GM10847 (cell line): ENCODE measurements around the gene SLC16A3.

Experiments
- POLR2A ChIP-seq: IDR thresholded peaks from 2 replicates; pipeline ENCODE4 v1.6.1; 2011; ENCODE audit not compliant: insufficient read length; ENCODE audit errors: extremely low read depth

SLC16A3 gene

DNA sequence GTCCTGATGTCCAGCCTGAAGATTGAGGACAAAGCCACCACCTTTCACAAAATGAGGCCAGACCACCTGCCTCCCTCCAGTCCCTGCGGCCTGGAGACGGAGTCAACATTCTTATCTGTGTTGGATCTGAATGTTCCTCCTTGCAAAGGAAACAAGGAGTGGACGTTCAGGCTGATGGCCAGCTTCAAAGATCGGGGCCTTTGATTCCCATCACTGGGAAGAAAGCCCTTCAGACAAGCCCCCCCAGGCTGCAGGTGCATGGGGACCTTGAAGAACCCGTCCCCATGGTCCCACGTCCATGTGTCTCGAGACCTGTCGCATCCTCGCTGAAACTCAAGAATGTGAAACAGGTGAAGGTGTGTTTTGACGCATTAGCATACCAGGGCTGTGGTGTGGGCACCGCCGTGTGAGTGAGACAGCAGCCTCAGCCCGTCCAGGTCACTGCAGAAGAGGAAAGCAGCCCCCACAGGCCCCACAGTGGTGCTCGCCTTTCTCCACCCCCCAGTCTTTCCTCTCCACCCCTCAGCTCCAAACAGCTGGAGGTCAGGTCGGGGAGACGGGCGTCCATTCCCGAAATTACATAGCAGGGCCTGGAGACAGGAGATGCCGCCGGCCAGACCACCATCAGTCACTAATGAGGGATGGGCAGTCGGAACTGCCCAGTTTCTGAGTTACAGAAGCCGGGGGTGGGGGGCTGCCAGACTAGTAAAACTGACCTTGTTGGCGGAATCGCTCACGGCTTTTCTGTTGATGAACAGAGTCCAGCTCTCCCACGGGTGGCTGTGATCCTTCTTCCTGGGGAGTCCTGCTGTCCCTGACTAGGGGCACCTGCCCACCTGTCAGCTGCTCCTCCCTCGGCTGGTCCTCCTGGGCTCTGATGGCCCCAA, 45.5 kb downstream of the SLC16A3 start:
- TF ChIP-seq POLR2A: no peak

DNA sequence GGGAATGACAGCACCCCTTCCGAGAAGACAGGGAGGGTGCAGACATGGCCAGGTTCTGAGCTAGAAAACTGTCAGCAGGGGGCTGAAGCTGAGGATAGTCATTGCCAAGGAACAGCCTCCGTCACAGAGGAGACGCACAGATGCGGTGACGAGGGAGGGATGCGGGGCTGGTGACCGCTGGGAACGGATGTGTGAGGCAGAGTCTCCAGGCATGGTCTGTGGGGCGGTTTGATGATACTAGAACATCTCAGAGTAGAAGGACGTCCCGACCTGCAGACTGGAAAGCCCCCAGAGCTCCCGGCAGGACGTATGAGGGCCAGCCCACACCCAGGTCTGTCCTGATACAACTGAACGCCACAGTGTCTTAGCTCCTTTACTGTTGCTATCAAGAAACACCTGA, 46.5 kb downstream of the SLC16A3 start:
- TF ChIP-seq POLR2A: no peak

- no peak for TF ChIP-seq POLR2A
Measured at GRCh38 chr17:82276938-82277337, 48.1 kb downstream of the SLC16A3 start.

- no peak for TF ChIP-seq POLR2A
Measured at GRCh38 chr17:82277851-82278250, 49.0 kb downstream of the SLC16A3 start.

DNA sequence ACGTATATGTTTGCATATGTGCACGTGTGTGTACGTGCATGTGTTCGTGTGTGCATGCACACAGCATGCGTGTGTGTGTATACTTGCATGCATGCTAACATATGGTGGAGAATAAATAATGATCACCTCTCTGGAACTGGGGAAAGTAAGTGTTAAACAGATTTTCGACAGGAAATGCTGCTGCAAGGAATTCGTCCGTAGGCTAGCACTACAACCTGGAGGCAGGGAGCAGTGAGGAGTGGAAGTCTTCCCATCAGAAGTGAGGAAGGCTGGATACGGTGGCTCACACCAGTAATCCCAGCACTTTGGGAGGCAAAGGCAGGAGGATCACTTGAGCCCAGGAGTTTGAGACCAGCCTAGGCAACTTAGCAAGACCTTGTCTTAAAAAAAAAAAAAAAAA, 49.5 kb downstream of the SLC16A3 start:
- TF ChIP-seq POLR2A: no peak

- no peak for TF ChIP-seq POLR2A
Measured at GRCh38 chr17:82278786-82279391, 50.0 kb downstream of the SLC16A3 start.

- TF ChIP-seq POLR2A: no peak
Measured at GRCh38 chr17:82280537-82280936, 51.7 kb downstream of the SLC16A3 start.

DNA sequence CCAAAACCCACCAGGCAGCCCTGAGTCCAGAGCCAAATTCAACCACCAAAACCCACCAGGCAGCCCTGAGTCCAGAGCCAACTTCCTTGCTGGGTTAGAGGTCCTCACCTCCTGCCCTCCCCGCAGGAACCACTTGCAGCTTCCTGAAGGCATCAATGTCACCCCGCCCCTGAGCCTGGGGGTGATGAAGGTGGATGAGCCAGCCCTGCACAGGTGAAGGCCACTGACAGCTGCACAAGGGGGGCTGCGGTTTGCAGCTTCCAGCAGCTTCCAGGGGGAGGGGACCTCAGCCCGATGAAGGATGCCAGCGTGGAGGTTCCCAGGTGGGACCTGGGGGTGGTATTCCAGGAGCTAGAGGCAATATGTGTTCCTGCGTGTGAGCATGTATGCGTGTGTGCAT, 52.2 kb downstream of the SLC16A3 start:
- no peak for TF ChIP-seq POLR2A

DNA sequence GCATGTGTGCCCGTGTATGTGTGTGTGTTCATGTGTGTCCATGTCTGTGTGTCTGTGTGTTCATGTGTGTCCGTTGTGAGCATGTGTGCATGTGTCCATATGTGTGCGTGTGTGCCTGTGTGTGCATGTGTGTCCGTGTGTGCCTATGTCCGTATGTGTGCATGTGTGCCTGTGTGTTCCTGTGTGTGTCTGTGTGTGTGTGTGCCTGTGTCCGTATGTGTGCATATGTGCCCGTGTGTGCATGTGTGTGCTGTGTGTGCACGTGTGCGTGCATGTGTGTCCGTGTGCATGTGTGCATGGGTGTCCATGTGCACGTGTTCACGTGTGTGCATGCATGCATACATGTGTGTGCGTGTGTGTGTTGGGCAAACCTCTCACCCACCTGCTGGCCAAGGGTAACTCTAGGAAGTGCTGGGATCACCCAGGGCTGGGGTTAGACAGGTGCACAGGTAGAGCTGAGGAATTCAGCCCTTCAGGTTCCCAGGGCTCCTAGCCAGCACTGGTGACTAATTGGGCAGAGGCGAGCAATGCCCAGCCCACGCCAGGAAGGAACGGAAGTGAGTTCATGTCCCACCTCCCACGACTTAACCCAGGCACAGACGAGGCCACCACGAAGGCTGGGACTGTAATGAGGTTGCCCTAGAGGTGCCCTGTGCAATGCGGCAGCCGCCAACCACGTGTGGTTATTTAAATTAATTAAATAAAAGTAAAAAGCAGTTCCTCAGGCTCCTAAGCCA, 52.8 kb downstream of the SLC16A3 start:
- TF ChIP-seq POLR2A: no peak

GRCh38 chr17:82282239-82283207, 53.7 kb downstream of the SLC16A3 start:
- TF ChIP-seq POLR2A: no peak

GRCh38 chr17:82283208-82283749, 54.4 kb downstream of the SLC16A3 start:
- no peak for TF ChIP-seq POLR2A

DNA sequence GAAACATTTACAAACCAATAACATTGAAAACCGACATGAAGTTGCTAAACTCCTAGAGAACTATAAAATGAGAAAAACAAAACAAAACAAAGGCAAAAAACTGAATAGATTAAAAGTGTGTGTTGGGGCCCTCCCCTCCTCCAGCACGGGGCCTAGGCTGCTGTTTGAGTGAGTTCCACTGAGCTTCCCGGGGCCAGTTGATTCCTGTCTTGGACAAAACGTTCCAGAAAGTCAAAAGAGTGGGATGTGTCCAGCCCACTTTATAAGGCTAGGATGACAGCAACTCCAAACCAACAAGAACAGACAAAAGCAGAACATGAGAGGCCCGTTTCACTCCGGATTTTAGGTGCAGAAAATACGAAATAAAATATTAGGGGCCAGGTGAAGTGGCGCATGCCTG, 56.3 kb downstream of the SLC16A3 start:
- no peak for TF ChIP-seq POLR2A

DNA sequence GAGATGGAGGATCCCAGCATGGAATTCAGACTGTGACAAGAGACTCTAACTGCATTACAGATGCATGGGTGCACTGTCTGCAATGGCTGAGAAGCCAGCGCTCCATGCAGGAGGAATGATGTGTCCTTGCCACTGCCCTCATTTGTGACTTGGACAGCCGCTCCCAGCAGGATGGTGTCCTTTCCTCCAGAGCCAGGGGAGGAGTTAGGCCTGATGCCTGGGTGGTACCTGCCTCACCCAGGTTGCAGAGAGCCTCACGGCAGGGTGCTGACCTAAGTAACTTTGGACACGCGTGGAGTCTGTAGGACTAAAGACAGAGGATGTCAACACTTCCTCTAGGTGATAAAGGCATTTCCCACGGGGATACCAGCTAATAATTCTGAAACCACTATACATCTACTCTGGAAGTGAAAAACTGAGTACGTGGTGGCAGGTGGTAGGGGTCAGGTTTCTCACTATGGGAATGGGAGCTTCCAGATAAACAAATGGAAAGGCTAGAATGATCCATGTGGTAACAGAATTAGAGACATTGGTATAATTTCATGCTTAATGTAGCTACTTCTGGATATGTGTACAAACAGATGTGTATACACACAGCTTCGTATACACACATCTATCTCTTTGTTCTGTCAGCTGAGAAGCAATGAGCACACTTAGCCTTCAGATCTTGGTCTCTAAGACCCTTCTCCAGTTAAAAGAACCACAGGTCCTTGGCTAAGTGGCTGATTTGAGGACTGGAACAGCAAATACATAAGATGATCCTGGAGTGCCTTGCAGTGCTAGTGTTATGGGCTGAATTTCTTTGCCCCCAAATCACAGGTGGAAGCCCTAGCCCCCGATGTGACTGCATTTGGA, 58.4 kb downstream of the SLC16A3 start:
- TF ChIP-seq POLR2A: no peak
